ENCODE data around the gene LY6G6C. TPM values are rescaled to one million over a fixed set of nuclear protein-coding genes. Genes with fewer than 3 reads are reported as not detected.

Gene LY6G6C
- total and polyA plus RNA-seq, 2 of the 13 experiments (the other 11 are each of a cell fraction or from before 2014, with no cell fraction given): 0.15 TPM; not detected in 1

DNA sequence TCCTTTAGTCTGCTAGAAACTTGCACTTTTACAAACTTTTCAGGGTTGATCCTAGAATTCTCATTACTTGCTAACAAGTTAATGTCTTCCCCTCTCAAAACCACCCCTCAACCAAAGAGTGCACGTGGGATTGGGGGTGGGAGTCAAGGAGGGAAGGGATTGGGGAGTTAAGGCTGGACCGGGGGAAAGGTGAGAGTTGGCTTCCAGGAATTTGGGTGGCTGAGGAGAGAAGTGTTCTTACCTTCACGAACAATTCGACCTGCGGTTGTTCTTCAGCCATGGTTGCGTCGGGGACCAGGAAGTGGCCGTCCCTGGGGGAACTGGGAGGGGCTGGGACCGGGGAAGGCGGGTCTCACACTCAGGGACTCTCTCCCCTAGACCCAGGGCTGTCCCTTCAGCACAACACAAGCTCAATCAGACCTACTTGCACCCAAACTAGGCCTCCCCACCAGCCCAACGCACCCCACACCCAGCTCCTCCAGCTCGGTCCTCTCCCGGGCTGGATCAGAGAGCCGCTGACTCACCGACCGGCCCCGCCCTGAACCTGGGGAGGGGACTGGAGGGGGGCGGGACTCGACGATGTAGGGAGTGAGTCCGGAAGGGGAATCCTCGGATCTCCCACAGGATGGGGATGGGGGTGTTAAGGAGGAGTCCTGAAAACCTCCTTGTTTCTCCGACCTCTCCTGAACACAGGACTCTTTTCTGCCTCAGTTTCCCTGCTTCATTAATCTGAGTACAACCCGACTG, 14.6 kb upstream of the LY6G6C start, which contains the start of gene CLIC1 (continued):
- TF ChIP-seq, protein P1, sequence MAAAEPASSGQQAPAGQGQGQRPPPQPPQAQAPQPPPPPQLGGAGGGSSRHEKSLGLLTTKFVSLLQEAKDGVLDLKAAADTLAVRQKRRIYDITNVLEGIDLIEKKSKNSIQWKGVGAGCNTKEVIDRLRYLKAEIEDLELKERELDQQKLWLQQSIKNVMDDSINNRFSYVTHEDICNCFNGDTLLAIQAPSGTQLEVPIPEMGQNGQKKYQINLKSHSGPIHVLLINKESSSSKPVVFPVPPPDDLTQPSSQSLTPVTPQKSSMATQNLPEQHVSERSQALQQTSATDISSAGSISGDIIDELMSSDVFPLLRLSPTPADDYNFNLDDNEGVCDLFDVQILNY (CRISPR knock-in tag; conservative IDR thresholded peaks at IDR 0.05): 0 out of 2 replicates have a peak, but pooled peaks have one; percentile 14
- TF ChIP-seq, protein P2, sequence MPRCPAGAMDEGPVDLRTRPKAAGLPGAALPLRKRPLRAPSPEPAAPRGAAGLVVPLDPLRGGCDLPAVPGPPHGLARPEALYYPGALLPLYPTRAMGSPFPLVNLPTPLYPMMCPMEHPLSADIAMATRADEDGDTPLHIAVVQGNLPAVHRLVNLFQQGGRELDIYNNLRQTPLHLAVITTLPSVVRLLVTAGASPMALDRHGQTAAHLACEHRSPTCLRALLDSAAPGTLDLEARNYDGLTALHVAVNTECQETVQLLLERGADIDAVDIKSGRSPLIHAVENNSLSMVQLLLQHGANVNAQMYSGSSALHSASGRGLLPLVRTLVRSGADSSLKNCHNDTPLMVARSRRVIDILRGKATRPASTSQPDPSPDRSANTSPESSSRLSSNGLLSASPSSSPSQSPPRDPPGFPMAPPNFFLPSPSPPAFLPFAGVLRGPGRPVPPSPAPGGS (CRISPR knock-in tag; IDR thresholded peaks at IDR 0.05): peak; percentile 76; the same call in 1 of the 2 replicates
- TF ChIP-seq SOX5 (CRISPR knock-in tag; IDR thresholded peaks at IDR 0.05; ENCODE audit: borderline replicate concordance): peak; percentile 68
- peak; percentile 53; the same call in 1 of the 2 replicates for TF ChIP-seq ZNF30 (CRISPR knock-in tag; IDR thresholded peaks at IDR 0.05)
- TF ChIP-seq, protein P3, sequence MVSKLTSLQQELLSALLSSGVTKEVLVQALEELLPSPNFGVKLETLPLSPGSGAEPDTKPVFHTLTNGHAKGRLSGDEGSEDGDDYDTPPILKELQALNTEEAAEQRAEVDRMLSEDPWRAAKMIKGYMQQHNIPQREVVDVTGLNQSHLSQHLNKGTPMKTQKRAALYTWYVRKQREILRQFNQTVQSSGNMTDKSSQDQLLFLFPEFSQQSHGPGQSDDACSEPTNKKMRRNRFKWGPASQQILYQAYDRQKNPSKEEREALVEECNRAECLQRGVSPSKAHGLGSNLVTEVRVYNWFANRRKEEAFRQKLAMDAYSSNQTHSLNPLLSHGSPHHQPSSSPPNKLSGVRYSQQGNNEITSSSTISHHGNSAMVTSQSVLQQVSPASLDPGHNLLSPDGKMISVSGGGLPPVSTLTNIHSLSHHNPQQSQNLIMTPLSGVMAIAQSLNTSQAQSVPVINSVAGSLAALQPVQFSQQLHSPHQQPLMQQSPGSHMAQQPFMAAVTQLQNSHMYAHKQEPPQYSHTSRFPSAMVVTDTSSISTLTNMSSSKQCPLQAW (CRISPR knock-in tag; IDR thresholded peaks at IDR 0.05): peak; percentile 55
- TF ChIP-seq, protein P4, sequence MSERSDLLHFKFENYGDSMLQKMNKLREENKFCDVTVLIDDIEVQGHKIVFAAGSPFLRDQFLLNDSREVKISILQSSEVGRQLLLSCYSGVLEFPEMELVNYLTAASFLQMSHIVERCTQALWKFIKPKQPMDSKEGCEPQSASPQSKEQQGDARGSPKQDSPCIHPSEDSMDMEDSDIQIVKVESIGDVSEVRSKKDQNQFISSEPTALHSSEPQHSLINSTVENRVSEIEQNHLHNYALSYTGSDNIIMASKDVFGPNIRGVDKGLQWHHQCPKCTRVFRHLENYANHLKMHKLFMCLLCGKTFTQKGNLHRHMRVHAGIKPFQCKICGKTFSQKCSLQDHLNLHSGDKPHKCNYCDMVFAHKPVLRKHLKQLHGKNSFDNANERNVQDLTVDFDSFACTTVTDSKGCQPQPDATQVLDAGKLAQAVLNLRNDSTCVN (CRISPR knock-in tag; IDR thresholded peaks at IDR 0.05; ENCODE audit: borderline replicate concordance): peak; percentile 65; the same call in 1 of the 2 replicates
- no peak for TF ChIP-seq ZNF138 (CRISPR knock-in tag; IDR thresholded peaks at IDR 0.05; ENCODE audit: low read depth)
- no peak; the same call in none of the 2 replicates for TF ChIP-seq RFXAP (CRISPR knock-in tag; IDR thresholded peaks at IDR 0.05; ENCODE audit: borderline replicate concordance)
- TF ChIP-seq, protein P5, sequence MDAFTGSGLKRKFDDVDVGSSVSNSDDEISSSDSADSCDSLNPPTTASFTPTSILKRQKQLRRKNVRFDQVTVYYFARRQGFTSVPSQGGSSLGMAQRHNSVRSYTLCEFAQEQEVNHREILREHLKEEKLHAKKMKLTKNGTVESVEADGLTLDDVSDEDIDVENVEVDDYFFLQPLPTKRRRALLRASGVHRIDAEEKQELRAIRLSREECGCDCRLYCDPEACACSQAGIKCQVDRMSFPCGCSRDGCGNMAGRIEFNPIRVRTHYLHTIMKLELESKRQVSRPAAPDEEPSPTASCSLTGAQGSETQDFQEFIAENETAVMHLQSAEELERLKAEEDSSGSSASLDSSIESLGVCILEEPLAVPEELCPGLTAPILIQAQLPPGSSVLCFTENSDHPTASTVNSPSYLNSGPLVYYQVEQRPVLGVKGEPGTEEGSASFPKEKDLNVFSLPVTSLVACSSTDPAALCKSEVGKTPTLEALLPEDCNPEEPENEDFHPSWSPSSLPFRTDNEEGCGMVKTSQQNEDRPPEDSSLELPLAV (CRISPR knock-in tag; conservative IDR thresholded peaks at IDR 0.05; ENCODE audit: low read depth): no peak
- TF ChIP-seq CENPT (CRISPR knock-in tag; IDR thresholded peaks at IDR 0.05; ENCODE audit: low read depth): no peak
- no peak for TF ChIP-seq SNRNP70 (IDR thresholded peaks at IDR 0.05; ENCODE audit: low read depth, low read length)
- TF ChIP-seq, protein P6, sequence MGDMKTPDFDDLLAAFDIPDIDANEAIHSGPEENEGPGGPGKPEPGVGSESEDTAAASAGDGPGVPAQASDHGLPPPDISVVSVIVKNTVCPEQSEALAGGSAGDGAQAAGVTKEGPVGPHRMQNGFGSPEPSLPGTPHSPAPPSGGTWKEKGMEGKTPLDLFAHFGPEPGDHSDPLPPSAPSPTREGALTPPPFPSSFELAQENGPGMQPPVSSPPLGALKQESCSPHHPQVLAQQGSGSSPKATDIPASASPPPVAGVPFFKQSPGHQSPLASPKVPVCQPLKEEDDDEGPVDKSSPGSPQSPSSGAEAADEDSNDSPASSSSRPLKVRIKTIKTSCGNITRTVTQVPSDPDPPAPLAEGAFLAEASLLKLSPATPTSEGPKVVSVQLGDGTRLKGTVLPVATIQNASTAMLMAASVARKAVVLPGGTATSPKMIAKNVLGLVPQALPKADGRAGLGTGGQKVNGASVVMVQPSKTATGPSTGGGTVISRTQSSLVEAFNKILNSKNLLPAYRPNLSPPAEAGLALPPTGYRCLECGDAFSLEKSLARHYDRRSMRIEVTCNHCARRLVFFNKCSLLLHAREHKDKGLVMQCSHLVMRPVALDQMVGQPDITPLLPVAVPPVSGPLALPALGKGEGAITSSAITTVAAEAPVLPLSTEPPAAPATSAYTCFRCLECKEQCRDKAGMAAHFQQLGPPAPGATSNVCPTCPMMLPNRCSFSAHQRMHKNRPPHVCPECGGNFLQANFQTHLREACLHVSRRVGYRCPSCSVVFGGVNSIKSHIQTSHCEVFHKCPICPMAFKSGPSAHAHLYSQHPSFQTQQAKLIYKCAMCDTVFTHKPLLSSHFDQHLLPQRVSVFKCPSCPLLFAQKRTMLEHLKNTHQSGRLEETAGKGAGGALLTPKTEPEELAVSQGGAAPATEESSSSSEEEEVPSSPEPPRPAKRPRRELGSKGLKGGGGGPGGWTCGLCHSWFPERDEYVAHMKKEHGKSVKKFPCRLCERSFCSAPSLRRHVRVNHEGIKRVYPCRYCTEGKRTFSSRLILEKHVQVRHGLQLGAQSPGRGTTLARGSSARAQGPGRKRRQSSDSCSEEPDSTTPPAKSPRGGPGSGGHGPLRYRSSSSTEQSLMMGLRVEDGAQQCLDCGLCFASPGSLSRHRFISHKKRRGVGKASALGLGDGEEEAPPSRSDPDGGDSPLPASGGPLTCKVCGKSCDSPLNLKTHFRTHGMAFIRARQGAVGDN (CRISPR knock-in tag; IDR thresholded peaks at IDR 0.05): peak; percentile 88
- TF ChIP-seq PRMT3 (CRISPR knock-in tag; IDR thresholded peaks at IDR 0.05; ENCODE audit: borderline replicate concordance, low read depth): no peak
- no peak for TF ChIP-seq ZBTB3 (CRISPR knock-in tag; IDR thresholded peaks at IDR 0.05; ENCODE audit: borderline replicate concordance, low read depth)
- TF ChIP-seq ZFY (CRISPR knock-in tag; IDR thresholded peaks at IDR 0.05): peak; percentile 66; the same call in 1 of the 2 replicates
- TF ChIP-seq NR1H2 (CRISPR knock-in tag; IDR thresholded peaks at IDR 0.05; ENCODE audit: borderline replicate concordance, low read depth): no peak

Measured in HepG2 (cell line).